Heart left ventricle (tissue), 16 donors: ENCODE results near the gene ARHGEF6. TPM values are rescaled to one million over a fixed set of nuclear protein-coding genes. Genes with fewer than 3 reads are reported as not detected.

Experiments used
- ATAC-seq, 4 donors: fragments of 200-7000 bp; cut with Tn5 transposase; one replicate each; pipeline ENCODE4 v1.9.1; 2020 to 2022; ENCODE audit warnings: moderate library complexity in 4 of 4, mild to moderate bottlenecking in 3 of 4, moderate number of reproducible peaks in 1 of 4
- DNase-seq, 5 donors: peaks; one replicate each; pipeline ENCODE4 v3.0.0-alpha.2; 2020
- H3K27ac ChIP-seq, 12 donors: fragments of 200-600 bp; sonication (generic) in 4 of 12; one replicate each; pipeline versions ENCODE4 v1.5.0 to v1.8.0; 2016 to 2022; ENCODE audit warnings: mild to moderate bottlenecking in 2 of 12
- H3K27me3 ChIP-seq, 9 donors: fragments of 200-600 bp; sonication (generic) in 2 of 9; one replicate each; pipeline versions ENCODE4 v1.5.1 to v1.8.0; 2016 to 2022; ENCODE audit warnings: mild to moderate bottlenecking in 3 of 9
- H3K36me3 ChIP-seq, 9 donors: fragments of 200-600 bp; sonication (generic) in 2 of 9; one replicate each; pipeline versions ENCODE4 v1.5.0 to v1.8.0; 2018 to 2022; ENCODE audit warnings: mild to moderate bottlenecking in 2 of 9
- H3K4me1 ChIP-seq, 12 donors: fragments of 200-600 bp; sonication (generic) in 4 of 12; one replicate each; pipeline versions ENCODE4 v1.5.0 to v1.8.0; 2016 to 2022; ENCODE audit warnings: mild to moderate bottlenecking in 3 of 12
- H3K4me3 ChIP-seq, 12 donors: fragments of 200-600 bp; sonication (generic) in 4 of 12; one replicate each; pipeline versions ENCODE4 v1.5.0 to v1.8.0; 2017 to 2022; ENCODE audit warnings: mild to moderate bottlenecking in 9 of 12, moderate library complexity in 4 of 12
- H3K9me3 ChIP-seq, 12 donors: fragments of 200-600 bp; sonication (generic) in 4 of 12; one replicate each; pipeline versions ENCODE4 v1.5.0 to v1.8.0; 2016 to 2022; ENCODE audit warnings: mild to moderate bottlenecking in 1 of 12
- POLR2A ChIP-seq, 2 donors: fragments of 450-650 bp; IDR thresholded peaks; one replicate each; pipeline ENCODE4 v1.6.1; 2017; ENCODE audit warnings: antibody characterized with exemption in 2 of 2, mild to moderate bottlenecking in 2 of 2, moderate library complexity in 2 of 2
- WGBS, 4 donors: extraction: QIAGEN DNeasy Blood & Tissue Kit in 2 of 4; methylation state at CpG; one replicate each; pipeline versions ENCODE4 v1.1.5 to v1.1.7; 2013 to 2018; 5-methylcytosine and 5-hydroxymethylcytosine counted together
- intact Hi-C, 10 donors: fragments of 100-400 bp; cut with DNase I; formaldehyde crosslinking; loops; one replicate each; pipeline versions ENCODE4 v1.11.1 to v1.14.2; 2022
- polyA plus RNA-seq, 2 donors: library from polyadenylated mRNA; stranded (reverse); fragments of 200-250 nt; gene quantifications; one replicate each; pipeline ENCODE4 v1.2.3, GENCODE V29; 2013
- total RNA-seq, 9 donors: library from RNA; depleted of rRNA in 2 of 9; stranded (reverse); fragments of >200 nt in 2 of 9; fragmentation: NEBNext Ultra II Directional in 3 of 9; extraction: Animal tissue kit (Norgen Biotek cat#: 25700) in 3 of 9; gene quantifications; one replicate each; pipeline versions ENCODE4 v1.1.0 to v1.2.4, GENCODE V29; 2016 to 2023
- TF ChIP-seq, protein P1 (sequence below), 12 donors: fragments of 200-600 bp; sonication (generic) in 4 of 12; IDR thresholded peaks; one replicate each; pipeline versions ENCODE4 v1.5.0 to v1.8.0; 2018 to 2022; ENCODE audit warnings: antibody characterized with exemption in 12 of 12, mild to moderate bottlenecking in 5 of 12
- donor health status: ischemic (EF 13 %, LVEDD 7.1; RV severe dilation, severe dysfunction).
- donor health status: healthy with polysubstance abuse.
- donor health status: DM: no; HTN: yes; CAD: no.
- donor health status: DM: no; HTN: no; CAD: no.
- donor health status: ischemic (EF 25% LVEDD 6.9; RV normal size, moderate dysfunction).
- donor health status: ischemic (EF 25% LVEDD 5.7; RV mildly dilated, moderate dysfunction).
- donor health status: healthy.
- donor health status: DM: yes; HTN: yes; CAD: no.
- donor health status: ischemic (EF 35%, LVEDD 5.7; RV mildly dilated, moderate dysfunction).
- donor health status: nonischemic (EF 11% LVEDD 7.7; RV severe dilation, severe dysfunction).
- donor health status: DM: yes; HTN: yes; CAD: no.
- donor health status: PGD.
- donor health status: ischemic (EF 29% LVEDD 5.4; RV normal size, mild dysfunction).
- donor health status: nonischemic (EF 23%, LVEDD 6.1; RV moderate dilation, normal function).

ARHGEF6 gene
- total and polyA plus RNA-seq, 11 donors, result 15.2 to 74.7 (median 55.7) TPM

DNA sequence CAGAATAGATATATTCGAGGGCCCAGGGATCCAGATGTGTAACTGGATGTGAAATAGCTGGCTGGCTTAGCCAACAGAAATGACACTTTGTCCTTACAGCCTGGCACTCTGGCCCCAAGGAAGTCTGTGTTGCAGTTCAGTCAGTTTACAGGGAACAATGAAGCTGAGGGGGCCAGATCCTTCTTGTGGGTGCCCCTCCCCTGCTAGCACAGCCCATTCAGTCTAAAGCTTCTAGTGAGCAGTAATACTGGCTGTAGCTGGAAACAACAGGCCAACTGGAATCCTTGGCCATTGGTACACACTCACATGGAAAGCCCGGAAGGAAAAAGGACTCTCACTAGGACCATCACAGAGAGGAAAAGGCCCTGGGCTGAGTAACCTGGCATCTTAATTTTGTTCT is 155.5 kb downstream of the ARHGEF6 start:
- Histone ChIP-seq H3K27ac (no peak overlapping the region), H3K4me3 (no peak overlapping the region), H3K27me3 (peaks cover 0 to 11% (median 0%) of the 10 kb centered on the region in 9 donors), H3K9me3 (no peaks in the 10 kb centered on the region), H3K36me3 (no peaks in the 10 kb centered on the region), H3K4me1 (no peaks in the 10 kb centered on the region)
- WGBS, 4 donors, result 64 to 78% (median 72%) methylated on average over 2 of the region's 2 CpGs
- TF ChIP-seq, protein P1, sequence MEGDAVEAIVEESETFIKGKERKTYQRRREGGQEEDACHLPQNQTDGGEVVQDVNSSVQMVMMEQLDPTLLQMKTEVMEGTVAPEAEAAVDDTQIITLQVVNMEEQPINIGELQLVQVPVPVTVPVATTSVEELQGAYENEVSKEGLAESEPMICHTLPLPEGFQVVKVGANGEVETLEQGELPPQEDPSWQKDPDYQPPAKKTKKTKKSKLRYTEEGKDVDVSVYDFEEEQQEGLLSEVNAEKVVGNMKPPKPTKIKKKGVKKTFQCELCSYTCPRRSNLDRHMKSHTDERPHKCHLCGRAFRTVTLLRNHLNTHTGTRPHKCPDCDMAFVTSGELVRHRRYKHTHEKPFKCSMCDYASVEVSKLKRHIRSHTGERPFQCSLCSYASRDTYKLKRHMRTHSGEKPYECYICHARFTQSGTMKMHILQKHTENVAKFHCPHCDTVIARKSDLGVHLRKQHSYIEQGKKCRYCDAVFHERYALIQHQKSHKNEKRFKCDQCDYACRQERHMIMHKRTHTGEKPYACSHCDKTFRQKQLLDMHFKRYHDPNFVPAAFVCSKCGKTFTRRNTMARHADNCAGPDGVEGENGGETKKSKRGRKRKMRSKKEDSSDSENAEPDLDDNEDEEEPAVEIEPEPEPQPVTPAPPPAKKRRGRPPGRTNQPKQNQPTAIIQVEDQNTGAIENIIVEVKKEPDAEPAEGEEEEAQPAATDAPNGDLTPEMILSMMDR (IDR thresholded peaks at IDR 0.05), result no peak
- no peak for TF ChIP-seq POLR2A (IDR thresholded peaks at IDR 0.05)
- DNase-seq (no peak), ATAC-seq (no peak)
- intact Hi-C loops, result no loop called here

DNA sequence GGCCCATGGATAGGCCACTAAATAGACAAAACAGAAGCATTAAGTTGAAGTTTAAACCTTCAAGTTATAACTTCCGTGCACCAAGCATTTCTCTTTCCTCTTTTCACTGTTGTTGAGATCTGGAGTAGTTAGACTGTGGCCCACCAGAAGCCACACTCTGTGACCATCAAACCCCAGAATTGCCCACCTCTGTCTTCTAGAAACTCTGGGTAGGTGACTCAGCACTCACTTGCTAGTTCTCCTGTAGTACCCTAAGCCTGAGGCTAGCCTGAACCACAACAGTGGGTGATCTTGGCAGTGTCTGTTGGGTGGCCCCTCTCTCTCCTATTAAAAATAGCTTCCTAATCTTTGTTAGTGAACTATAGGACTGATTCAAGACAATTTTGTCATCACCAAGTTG is 157.3 kb downstream of the ARHGEF6 start:
- no peaks in the 10 kb centered on the region for H3K36me3 ChIP-seq
- 79 to 84% (median 83%) methylated on average over 1 of the region's 1 CpG for WGBS, 4 donors
- DNase-seq (no peak), ATAC-seq (no peak)
- TF ChIP-seq, protein P1 (IDR thresholded peaks at IDR 0.05), result no peak
- TF ChIP-seq POLR2A (IDR thresholded peaks at IDR 0.05), result no peak
- no peak overlapping the region for H3K27ac ChIP-seq
- H3K4me1 ChIP-seq, result no peaks in the 10 kb centered on the region
- intact Hi-C loops, result no loop called here
- H3K4me3 ChIP-seq, result no peak overlapping the region
- H3K9me3 ChIP-seq, result no peaks in the 10 kb centered on the region
- H3K27me3 ChIP-seq, result peaks cover 0 to 7% (median 0%) of the 10 kb centered on the region in 9 donors

DNA sequence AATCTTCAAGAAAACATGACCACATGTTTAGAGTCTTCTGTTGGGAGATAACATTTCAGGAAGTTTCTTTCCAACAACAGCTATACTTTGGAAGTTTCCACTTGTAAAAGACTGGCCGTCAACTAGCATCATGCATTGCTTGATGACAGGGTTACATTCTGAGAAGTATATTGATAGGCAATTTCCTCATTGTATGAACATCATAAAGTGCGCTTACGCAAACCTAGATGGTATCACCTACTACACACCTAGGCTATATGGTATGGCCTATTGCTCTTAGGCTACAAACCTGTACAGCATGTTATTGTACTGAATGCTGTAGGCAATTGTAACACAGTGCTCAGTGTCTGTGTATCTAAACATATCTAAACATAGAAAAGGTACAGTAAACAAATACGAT is 158.2 kb downstream of the ARHGEF6 start:
- no peak overlapping the region for H3K4me3 ChIP-seq
- intact Hi-C loops, result no loop called here
- H3K36me3 ChIP-seq, result no peaks in the 10 kb centered on the region
- H3K9me3 ChIP-seq, result no peaks in the 10 kb centered on the region
- H3K27me3 ChIP-seq, result peaks cover 0 to 7% (median 0%) of the 10 kb centered on the region in 9 donors
- 87 to 94% (median 91%) methylated on average over 4 of the region's 4 CpGs for WGBS, 4 donors
- ATAC-seq (no peak), DNase-seq (no peak)
- no peak overlapping the region for H3K27ac ChIP-seq
- no peaks in the 10 kb centered on the region for H3K4me1 ChIP-seq
- TF ChIP-seq, protein P1 (IDR thresholded peaks at IDR 0.05), result no peak
- no peak for TF ChIP-seq POLR2A (IDR thresholded peaks at IDR 0.05)

DNA sequence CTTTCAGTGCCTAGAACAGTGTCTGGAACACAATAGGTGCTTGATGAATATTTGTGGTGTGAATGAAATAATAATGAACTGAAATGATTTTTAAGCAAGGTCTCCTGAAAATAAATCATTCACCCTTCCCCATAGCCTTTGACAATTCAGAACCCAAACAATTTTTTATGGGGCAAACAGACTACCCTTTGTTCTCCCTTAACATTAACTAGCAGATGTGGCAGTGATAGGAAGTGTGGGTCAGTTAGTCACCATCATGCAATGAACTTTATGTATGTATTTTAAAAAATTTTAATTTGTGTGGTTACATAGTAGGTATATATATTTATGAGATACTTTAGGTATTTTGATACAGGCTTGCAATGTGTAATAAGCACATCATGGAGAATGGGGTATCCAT is 160.0 kb downstream of the ARHGEF6 start:
- Histone ChIP-seq H3K36me3 (no peaks in the 10 kb centered on the region), H3K4me1 (no peaks in the 10 kb centered on the region), H3K27me3 (peaks cover 0 to 2% (median 0%) of the 10 kb centered on the region in 9 donors), H3K4me3 (no peak overlapping the region), H3K9me3 (no peaks in the 10 kb centered on the region), H3K27ac (no peak overlapping the region)
- ATAC-seq (no peak), DNase-seq (no peak)
- intact Hi-C loops, result no loop called here
- no peak for TF ChIP-seq POLR2A (IDR thresholded peaks at IDR 0.05)
- TF ChIP-seq, protein P1 (IDR thresholded peaks at IDR 0.05), result no peak
